ENCODE data around the gene PIP4K2B.
A peak's percentile ranks its signal among the peaks of the same experiment; 100 is the strongest.

Gene PIP4K2B

DNA sequence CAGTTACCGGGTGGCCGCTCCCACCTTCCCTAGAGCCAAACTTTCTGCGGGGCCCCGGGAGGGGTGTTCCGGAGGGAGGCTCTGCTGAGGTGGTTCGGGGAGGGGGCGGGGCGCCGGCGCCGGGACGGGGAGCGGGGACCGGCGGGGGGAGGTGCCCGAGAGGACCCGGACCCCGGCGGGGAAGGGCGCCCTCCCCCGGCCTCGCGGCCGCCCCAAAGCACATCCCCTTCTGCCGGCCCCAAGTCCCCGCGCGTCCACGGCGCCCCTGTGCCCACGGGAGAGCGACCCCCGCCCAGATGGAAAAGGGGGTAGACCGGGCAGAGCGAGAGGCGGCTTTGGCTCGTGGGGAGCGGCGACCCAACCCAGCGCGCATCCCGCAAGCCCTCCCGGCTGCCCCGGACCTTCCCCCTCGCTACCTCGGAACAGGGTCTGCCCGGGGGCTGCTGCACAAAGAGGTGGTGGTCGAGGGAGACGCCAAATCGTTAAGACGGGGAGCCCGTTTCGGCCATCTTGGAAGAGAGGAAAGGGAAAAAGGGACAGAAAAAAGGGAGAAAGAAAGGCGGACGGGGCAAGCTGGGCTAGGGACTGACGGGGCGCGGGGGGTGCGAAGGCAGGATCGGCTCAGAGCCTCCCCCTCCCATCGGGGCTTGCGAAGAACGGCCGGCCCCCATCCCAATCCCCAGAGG, 51.8 kb downstream of the PIP4K2B start:
- H3K27me3 ChIP-seq (ENCODE audit: insufficient read depth, low read length) = no peaks in the 10 kb centered on the region
- H3K4me3 ChIP-seq (ENCODE audit: low read length) = peak overlapping the region; percentile 67
- peaks cover 44% of the 10 kb centered on the region for H3K4me1 ChIP-seq (ENCODE audit: insufficient read depth, low read length)
- H3K36me3 ChIP-seq (ENCODE audit: insufficient read depth, low read length) = peaks cover 2% of the 10 kb centered on the region
- H3K9me3 ChIP-seq (ENCODE audit: low read length) = no peaks in the 10 kb centered on the region
- peak overlapping the region; percentile 57 for H2AFZ ChIP-seq (ENCODE audit: low read depth, low read length)

DNA sequence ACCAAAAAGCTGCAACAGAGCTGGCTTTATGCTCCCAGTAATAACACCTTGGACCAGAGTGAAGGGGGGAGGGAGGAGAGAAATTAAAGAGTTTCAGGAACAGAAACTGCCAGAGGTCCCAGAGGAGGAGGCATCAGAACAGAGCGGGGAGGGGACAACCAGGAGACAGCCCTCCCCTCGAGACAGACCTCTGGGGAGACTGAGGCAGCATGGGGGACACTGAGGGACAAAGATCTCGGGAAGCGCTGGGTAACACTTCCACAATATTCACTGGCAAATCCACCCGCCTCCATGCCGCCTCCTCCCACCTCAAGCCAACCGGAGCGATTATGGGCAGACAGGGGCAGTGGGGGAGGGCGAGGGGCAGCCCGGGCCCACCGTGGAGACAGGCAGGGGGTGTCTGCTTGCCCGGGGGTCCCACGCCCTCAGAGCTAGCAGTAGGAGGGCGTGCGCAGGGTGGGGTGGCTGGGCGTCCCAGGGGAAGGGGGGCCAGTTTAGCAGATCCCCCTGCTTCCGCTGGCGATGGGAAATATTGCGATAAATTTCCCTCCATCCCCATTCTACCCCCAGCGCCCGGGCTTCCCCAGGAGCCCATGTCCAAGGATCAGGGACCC, 52.4 kb downstream of the PIP4K2B start:
- Histone ChIP-seq H3K27me3 (ENCODE audit: insufficient read depth, low read length) (no peaks in the 10 kb centered on the region), H2AFZ (ENCODE audit: low read depth, low read length) (no peak overlapping the region), H3K9me3 (ENCODE audit: low read length) (no peaks in the 10 kb centered on the region), H3K36me3 (ENCODE audit: insufficient read depth, low read length) (peaks cover 2% of the 10 kb centered on the region), H3K4me1 (ENCODE audit: insufficient read depth, low read length) (peaks cover 51% of the 10 kb centered on the region), H3K4me3 (ENCODE audit: low read length) (peak overlapping the region; percentile 67)

DNA sequence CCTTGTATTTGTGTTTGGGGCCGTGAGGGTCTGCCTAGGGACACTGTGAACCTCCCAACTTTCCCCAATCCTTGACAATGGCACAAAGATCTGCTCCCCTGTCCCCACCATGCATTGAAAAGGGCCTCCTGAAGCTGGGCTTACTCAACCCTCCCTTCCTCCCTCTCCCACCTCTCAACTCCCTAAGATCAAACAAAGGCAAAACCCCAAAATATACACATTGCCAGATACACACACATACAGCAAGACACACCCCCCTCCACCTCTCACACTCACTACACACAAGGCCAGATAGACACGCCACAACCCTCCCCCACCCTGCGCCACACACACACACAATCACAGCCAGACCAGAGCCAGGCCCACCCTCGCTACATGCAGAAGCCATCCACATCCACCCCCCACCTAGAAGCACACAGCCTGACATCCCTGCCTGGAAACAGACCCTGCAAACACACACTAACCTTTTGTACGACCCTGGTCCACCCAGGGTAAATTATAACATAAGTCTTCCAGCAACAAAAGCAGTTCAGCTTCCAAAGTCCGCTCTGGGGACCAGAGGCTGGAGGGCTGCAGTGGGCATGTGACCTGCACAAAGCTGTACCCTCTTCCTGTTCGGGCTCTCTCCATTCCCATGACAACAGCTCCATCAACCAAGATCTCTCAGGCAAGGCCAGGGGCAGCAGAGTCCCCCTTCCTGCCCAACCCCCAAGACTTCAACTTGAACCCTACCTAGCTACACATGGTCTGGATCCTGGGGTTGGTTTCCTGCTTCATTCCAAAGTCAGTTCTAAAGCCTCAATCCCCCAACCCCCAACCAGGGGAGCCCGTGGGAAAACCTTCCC, 53.1 kb downstream of the PIP4K2B start:
- peaks cover 56% of the 10 kb centered on the region for H3K4me1 ChIP-seq (ENCODE audit: insufficient read depth, low read length)
- H3K9me3 ChIP-seq (ENCODE audit: low read length) = no peaks in the 10 kb centered on the region
- H3K4me3 ChIP-seq (ENCODE audit: low read length) = peak overlapping the region; percentile 67
- no peaks in the 10 kb centered on the region for H3K27me3 ChIP-seq (ENCODE audit: insufficient read depth, low read length)
- H2AFZ ChIP-seq (ENCODE audit: low read depth, low read length) = no peak overlapping the region
- peaks cover 2% of the 10 kb centered on the region for H3K36me3 ChIP-seq (ENCODE audit: insufficient read depth, low read length)

DNA sequence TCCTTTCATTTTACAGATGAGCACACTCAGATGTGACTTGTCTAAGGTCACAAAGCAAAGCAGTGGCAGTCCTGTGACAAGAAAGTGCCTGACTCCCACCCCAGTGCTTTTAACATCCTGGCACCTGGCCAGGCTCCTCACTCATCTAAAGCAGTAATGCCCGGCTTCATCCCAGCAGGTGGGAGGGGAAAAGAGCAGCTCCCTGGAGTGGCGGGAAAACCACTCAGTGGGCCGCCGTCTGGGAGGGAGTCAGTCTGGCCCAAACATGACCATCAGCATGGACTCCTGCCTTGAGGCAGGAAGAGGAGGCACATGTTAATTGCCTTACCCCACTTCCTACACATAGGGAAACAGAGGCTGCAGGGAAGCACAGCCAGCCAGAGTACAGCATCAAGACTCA, 53.8 kb downstream of the PIP4K2B start:
- Histone ChIP-seq H2AFZ (ENCODE audit: low read depth, low read length) (no peak overlapping the region), H3K4me1 (ENCODE audit: insufficient read depth, low read length) (peaks cover 52% of the 10 kb centered on the region), H3K27me3 (ENCODE audit: insufficient read depth, low read length) (no peaks in the 10 kb centered on the region), H3K36me3 (ENCODE audit: insufficient read depth, low read length) (peaks cover 7% of the 10 kb centered on the region), H3K9me3 (ENCODE audit: low read length) (no peaks in the 10 kb centered on the region), H3K4me3 (ENCODE audit: low read length) (peak overlapping the region; percentile 67)

DNA sequence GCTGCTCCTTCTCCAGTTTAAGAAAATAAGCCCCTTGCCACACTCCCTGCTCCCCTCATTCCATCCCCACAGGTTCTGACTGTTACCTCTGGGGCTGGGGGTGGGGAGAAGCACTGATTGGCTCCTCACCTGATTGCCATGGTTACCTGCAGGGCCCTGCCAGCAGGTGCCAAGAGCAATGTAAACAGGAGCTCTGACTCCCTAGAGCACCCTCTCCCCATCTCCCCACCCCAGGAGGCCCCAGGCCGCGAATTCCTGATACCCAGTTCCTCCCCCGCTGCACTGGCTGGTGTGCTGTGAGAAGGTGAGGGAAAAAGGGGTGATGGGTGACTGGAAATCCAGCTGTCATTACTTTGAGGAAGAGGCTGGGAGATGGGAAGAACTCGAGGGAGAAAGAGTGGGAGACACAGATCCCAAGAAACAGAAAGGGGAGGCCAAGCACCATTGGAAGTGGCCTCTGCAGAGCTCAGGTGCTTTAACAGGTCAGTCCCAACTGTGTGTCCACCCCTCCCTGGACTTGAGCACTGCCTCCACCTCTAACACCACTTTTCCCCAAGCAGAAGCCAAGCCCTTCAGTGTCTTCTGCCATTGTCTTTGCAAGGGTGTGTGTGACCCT, 55.7 kb downstream of the PIP4K2B start:
- peaks cover 18% of the 10 kb centered on the region for H3K36me3 ChIP-seq (ENCODE audit: insufficient read depth, low read length)
- H2AFZ ChIP-seq (ENCODE audit: low read depth, low read length) = no peak overlapping the region
- H3K4me1 ChIP-seq (ENCODE audit: insufficient read depth, low read length) = peaks cover 49% of the 10 kb centered on the region
- H3K4me3 ChIP-seq (ENCODE audit: low read length) = no peak overlapping the region
- H3K27me3 ChIP-seq (ENCODE audit: insufficient read depth, low read length) = no peaks in the 10 kb centered on the region
- H3K9me3 ChIP-seq (ENCODE audit: low read length) = no peaks in the 10 kb centered on the region

DNA sequence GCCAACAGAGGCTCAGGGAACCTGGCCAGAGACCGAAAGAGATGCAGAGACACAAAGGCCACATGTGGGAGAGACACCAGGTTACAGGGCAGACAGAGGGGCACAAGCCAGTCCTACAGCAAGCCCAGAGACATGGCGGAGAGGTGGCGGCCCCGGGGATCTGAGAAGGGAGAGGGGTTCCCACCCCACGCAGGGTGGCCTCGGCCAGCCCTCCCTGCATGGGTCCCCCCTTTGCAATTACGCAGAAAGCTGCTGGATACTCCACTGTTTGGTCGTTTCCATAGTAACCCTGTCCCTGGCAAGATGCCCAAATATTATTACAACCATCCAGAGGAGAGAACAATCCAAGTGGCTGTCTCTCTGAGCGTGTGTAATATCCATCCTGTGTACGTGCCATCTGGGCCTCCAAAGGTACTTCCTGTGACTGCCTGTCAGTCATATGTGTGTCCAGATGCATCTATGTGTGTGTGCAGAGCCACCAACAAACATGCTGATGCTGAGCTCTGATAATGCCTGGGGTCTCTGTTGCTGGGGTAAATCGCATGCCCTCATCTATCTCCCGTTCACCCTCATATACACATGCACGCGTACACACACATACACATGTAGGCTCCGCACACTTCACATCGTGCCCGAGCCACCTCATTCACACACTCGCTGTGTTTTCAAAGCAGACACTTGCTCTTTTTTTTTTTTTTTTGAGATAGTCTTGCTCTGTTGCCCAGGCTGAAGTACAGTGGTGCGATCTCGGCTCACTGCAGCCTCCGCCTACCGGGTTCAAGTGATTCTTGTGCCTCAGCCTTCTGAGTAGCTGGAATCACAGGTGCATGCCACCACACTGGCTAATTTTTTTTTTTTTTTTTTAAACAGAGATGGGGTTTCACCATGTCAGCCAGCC, 56.7 kb downstream of the PIP4K2B start:
- peaks cover 27% of the 10 kb centered on the region for H3K36me3 ChIP-seq (ENCODE audit: insufficient read depth, low read length)
- H3K27me3 ChIP-seq (ENCODE audit: insufficient read depth, low read length) = no peaks in the 10 kb centered on the region
- no peak overlapping the region for H3K4me3 ChIP-seq (ENCODE audit: low read length)
- H3K4me1 ChIP-seq (ENCODE audit: insufficient read depth, low read length) = peaks cover 49% of the 10 kb centered on the region
- no peak overlapping the region for H2AFZ ChIP-seq (ENCODE audit: low read depth, low read length)
- H3K9me3 ChIP-seq (ENCODE audit: low read length) = no peaks in the 10 kb centered on the region

DNA sequence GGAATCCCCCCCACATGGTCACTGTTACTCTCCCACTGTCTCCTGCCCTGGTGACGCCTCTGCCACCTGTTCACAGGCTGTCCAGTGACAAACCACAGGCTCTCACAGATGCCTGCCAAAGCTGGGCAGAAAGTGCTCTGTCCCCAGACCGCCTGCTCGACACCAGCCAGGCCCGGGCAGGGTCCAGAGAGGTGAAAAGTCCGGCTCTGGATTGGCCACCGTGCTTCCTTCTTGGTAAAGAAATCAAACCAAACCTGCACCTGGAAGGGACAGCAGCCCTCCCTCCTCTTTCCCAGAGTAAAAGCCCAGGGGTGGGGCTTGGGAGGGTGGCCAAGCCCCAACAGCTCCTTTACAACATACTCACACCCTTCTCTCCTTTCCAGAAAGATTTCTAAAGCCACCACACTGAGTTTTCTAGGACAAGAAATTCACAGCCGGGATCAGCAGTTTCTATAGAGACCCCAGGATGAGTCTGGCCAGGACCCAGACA, 57.4 kb downstream of the PIP4K2B start:
- no peak overlapping the region for H2AFZ ChIP-seq (ENCODE audit: low read depth, low read length)
- peaks cover 32% of the 10 kb centered on the region for H3K36me3 ChIP-seq (ENCODE audit: insufficient read depth, low read length)
- peaks cover 47% of the 10 kb centered on the region for H3K4me1 ChIP-seq (ENCODE audit: insufficient read depth, low read length)
- no peak overlapping the region for H3K4me3 ChIP-seq (ENCODE audit: low read length)
- H3K9me3 ChIP-seq (ENCODE audit: low read length) = no peaks in the 10 kb centered on the region
- H3K27me3 ChIP-seq (ENCODE audit: insufficient read depth, low read length) = no peaks in the 10 kb centered on the region

DNA sequence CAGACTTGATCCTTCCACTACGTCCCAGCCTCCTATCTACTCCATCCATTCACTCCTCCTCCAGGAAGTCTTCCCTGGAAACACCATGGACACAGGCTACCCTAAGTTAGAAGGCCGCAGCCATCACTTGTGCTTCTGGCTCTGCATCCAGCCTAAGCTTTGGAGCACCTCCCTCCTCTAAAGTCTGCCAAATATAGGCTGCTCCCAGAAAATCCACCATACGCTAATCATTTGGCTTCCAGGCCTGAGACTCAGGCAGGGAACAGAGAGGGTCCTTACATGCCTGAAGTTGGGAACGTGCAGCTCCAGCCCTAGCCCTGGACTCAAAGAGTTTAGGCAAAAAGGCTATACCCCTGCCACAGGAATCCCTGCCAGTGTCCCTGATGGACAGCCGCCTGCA, 57.9 kb downstream of the PIP4K2B start:
- Histone ChIP-seq H3K36me3 (ENCODE audit: insufficient read depth, low read length) (peaks cover 32% of the 10 kb centered on the region), H3K9me3 (ENCODE audit: low read length) (no peaks in the 10 kb centered on the region), H3K4me1 (ENCODE audit: insufficient read depth, low read length) (peaks cover 42% of the 10 kb centered on the region), H3K27me3 (ENCODE audit: insufficient read depth, low read length) (no peaks in the 10 kb centered on the region), H2AFZ (ENCODE audit: low read depth, low read length) (no peak overlapping the region), H3K4me3 (ENCODE audit: low read length) (no peak overlapping the region)

DNA sequence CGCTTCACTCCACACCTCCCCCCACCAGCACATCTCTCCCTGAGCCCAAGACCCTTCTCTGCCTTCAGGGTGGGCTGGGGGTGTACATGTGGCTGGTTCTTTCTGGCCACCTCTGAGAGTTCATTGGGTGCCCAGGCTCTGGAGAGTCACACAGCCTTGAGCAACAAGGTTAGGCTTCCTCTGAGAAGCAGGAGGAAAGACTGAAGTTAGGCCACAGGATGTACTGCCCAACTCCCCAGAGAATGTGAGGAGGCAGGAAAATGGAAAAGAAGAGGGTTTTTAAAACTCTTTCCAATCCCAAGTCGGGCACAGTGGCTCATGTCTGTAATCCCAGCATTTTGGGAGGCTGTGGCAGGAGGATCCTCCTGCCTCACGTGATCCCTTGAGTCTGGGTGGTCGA, 58.5 kb downstream of the PIP4K2B start:
- Histone ChIP-seq H3K4me1 (ENCODE audit: insufficient read depth, low read length) (peaks cover 35% of the 10 kb centered on the region), H2AFZ (ENCODE audit: low read depth, low read length) (no peak overlapping the region), H3K4me3 (ENCODE audit: low read length) (no peak overlapping the region), H3K27me3 (ENCODE audit: insufficient read depth, low read length) (no peaks in the 10 kb centered on the region), H3K36me3 (ENCODE audit: insufficient read depth, low read length) (peaks cover 38% of the 10 kb centered on the region), H3K9me3 (ENCODE audit: low read length) (no peaks in the 10 kb centered on the region)

DNA sequence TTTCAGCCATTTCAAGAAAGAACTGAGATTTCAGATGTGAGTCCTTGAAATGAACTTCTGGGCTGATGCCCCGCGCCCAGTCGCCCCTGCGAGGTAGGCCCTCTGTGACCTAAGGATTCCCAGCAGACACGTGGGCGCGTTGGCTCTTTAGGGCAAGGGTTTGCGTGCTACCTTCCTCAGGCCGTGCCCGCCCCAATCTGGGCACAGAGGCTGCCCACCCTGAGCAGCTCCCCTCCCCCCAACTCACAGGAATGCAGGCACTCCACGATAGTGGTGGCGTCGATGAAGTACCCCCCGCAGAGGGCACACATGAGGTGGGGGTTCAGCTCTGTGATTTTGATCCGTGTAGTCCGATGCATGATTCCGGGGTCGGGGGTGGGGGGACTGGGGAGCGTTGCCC, 59.3 kb downstream of the PIP4K2B start:
- peaks cover 45% of the 10 kb centered on the region for H3K36me3 ChIP-seq (ENCODE audit: insufficient read depth, low read length)
- H3K9me3 ChIP-seq (ENCODE audit: low read length) = no peaks in the 10 kb centered on the region

DNA sequence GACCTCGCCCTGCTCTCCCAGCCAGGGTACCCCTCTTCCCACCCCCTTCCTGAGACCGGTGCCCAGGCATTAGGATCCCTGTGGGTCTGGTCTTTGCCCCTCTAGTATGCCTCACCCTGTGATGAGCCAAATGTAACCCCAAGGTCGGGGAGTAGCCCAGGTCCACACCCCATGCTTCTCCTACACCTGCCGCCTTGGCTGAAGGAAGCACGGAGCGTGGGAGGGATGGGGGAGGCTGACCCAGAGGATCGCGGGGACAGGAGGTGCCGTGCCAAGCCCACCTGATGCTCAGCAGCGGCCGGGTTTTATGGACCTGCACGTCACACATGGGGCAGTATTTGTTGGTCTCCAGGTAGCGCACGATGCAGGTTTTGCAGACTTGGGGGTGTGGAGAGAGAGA, 60.1 kb downstream of the PIP4K2B start:
- peaks cover 50% of the 10 kb centered on the region for H3K36me3 ChIP-seq (ENCODE audit: insufficient read depth, low read length)
- no peak overlapping the region for H2AFZ ChIP-seq (ENCODE audit: low read depth, low read length)
- no peaks in the 10 kb centered on the region for H3K27me3 ChIP-seq (ENCODE audit: insufficient read depth, low read length)
- no peaks in the 10 kb centered on the region for H3K9me3 ChIP-seq (ENCODE audit: low read length)
- H3K4me1 ChIP-seq (ENCODE audit: insufficient read depth, low read length) = peaks cover 32% of the 10 kb centered on the region
- no peak overlapping the region for H3K4me3 ChIP-seq (ENCODE audit: low read length)

More for the DNA sequence above, 59.3 kb downstream of the PIP4K2B start:
- Histone ChIP-seq H2AFZ (ENCODE audit: low read depth, low read length) (no peak overlapping the region), H3K4me3 (ENCODE audit: low read length) (no peak overlapping the region), H3K4me1 (ENCODE audit: insufficient read depth, low read length) (peaks cover 32% of the 10 kb centered on the region), H3K27me3 (ENCODE audit: insufficient read depth, low read length) (no peaks in the 10 kb centered on the region)

DNA sequence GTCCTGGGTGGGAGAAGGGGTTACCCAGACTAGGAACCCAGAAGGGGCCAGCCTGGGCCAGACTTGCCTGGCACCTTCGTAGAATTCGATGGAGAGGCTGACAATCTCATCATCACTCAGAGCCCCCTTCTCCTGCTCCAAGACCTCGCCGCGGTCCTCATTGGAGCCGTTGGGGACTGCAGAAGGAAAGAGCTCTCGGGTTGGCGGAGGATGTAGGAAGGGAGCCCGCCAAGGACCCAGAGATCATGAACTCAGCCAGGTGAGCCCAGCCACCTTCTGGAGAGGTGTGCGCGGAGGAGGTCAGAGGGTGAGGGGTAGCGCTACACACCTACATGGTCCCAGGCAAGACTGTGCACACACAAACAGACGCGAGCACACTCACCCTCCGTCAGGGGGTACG, 60.7 kb downstream of the PIP4K2B start:
- Histone ChIP-seq H3K4me1 (ENCODE audit: insufficient read depth, low read length) (peaks cover 28% of the 10 kb centered on the region), H3K27me3 (ENCODE audit: insufficient read depth, low read length) (no peaks in the 10 kb centered on the region), H2AFZ (ENCODE audit: low read depth, low read length) (no peak overlapping the region), H3K4me3 (ENCODE audit: low read length) (no peak overlapping the region), H3K9me3 (ENCODE audit: low read length) (no peaks in the 10 kb centered on the region), H3K36me3 (ENCODE audit: insufficient read depth, low read length) (peaks cover 54% of the 10 kb centered on the region)

Data from neuron (in vitro differentiated cells).